HG03460 (cell line): ENCODE data around the gene CEP162.
"Not testable (repeated sequence)": the region's sequence is repeated elsewhere in the genome, so short reads cannot be mapped to it uniquely, and the experiment has no call there.

Source experiments
- ATAC-seq: cut with Tn5 transposase; IDR thresholded peaks from one replicate; pipeline ENCODE4 v1.9.1; 2021; ENCODE audit not compliant: unreplicated experiment

CEP162 gene

GRCh38 chr6:84151669-84152068 lies 75.8 kb downstream of the CEP162 start:
- ATAC-seq = no peak

GRCh38 chr6:84150705-84151104 lies 76.7 kb downstream of the CEP162 start:
- peak; percentile 61 for ATAC-seq

GRCh38 chr6:84141521-84141920 lies 85.9 kb downstream of the CEP162 start:
- ATAC-seq = no peak

- ATAC-seq = no peak
Measured at GRCh38 chr6:84139311-84139710, 88.1 kb downstream of the CEP162 start.

GRCh38 chr6:84137989-84138575 lies 89.4 kb downstream of the CEP162 start:
- ATAC-seq = no peak

GRCh38 chr6:84137051-84137375 lies 90.4 kb downstream of the CEP162 start:
- no peak for ATAC-seq

- no peak for ATAC-seq
Measured at GRCh38 chr6:84136364-84137050, 90.9 kb downstream of the CEP162 start.

- ATAC-seq = no peak
Measured at GRCh38 chr6:84135291-84135690, 92.2 kb downstream of the CEP162 start.

- not testable (repeated sequence) for ATAC-seq
Measured at GRCh38 chr6:84133385-84133784, 94.1 kb downstream of the CEP162 start.

GRCh38 chr6:84129588-84129987 lies 97.9 kb downstream of the CEP162 start:
- ATAC-seq = not testable (repeated sequence)

- ATAC-seq = no peak
Measured at GRCh38 chr6:84123186-84123585, 104.3 kb downstream of the CEP162 start.

- no peak for ATAC-seq
Measured at GRCh38 chr6:84119277-84119676, 108.2 kb downstream of the CEP162 start.

GRCh38 chr6:84118191-84118590 lies 109.3 kb downstream of the CEP162 start:
- no peak for ATAC-seq

- not testable (repeated sequence) for ATAC-seq
Measured at GRCh38 chr6:84114933-84115594, 112.4 kb downstream of the CEP162 start.

- not testable (repeated sequence) for ATAC-seq
Measured at GRCh38 chr6:84111351-84111750, 116.1 kb downstream of the CEP162 start.

- ATAC-seq = no peak
Measured at GRCh38 chr6:84107495-84107894, 119.9 kb downstream of the CEP162 start.

GRCh38 chr6:84105215-84105924 lies 122.1 kb downstream of the CEP162 start:
- ATAC-seq = not testable (repeated sequence)

GRCh38 chr6:84103029-84103428 lies 124.4 kb downstream of the CEP162 start:
- ATAC-seq = no peak

GRCh38 chr6:84095156-84095555 lies 132.3 kb downstream of the CEP162 start:
- no peak for ATAC-seq

GRCh38 chr6:84093441-84094435 lies 133.7 kb downstream of the CEP162 start:
- ATAC-seq = no peak

- no peak for ATAC-seq
Measured at GRCh38 chr6:84089552-84089951, 137.9 kb downstream of the CEP162 start.
